Epidermal melanocyte (primary cell): ENCODE measurements around the gene GNAI3.

Experiments used
- DNase-seq: peaks from one replicate; pipeline ENCODE4 v3.0.0; 2011; ENCODE audit warnings: low spot score; ENCODE audit not compliant: insufficient read length

Gene GNAI3

DNA sequence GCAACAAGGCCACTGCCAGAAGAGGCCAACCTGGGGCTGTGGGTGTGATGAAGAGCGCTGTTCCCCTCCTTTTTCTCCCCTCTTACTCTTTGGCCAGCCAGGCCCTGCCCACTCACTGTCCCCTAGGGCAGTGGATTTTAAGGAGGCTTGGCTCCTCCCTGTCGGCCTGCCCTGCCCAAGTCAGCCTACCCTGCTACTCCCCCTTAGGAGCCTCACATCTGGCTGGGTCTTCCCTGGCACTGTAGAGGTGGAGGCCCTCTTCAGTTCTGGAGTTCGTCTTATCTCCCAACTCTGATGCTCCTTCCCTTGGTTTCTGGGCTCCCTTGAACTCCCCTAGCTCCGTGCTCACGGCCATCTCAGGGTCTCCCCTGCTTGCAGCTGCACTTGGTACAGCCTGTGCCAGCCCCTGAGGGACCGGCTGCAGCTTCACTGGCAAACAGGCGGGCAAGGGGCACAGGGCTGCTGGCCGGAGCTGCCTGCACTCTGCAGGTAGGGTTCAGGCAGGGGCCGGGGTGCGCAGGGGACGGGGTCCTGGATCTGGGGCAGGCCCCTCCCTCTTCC lies 75.3 kb downstream of the GNAI3 start:
- peak; percentile 70 for DNase-seq

DNA sequence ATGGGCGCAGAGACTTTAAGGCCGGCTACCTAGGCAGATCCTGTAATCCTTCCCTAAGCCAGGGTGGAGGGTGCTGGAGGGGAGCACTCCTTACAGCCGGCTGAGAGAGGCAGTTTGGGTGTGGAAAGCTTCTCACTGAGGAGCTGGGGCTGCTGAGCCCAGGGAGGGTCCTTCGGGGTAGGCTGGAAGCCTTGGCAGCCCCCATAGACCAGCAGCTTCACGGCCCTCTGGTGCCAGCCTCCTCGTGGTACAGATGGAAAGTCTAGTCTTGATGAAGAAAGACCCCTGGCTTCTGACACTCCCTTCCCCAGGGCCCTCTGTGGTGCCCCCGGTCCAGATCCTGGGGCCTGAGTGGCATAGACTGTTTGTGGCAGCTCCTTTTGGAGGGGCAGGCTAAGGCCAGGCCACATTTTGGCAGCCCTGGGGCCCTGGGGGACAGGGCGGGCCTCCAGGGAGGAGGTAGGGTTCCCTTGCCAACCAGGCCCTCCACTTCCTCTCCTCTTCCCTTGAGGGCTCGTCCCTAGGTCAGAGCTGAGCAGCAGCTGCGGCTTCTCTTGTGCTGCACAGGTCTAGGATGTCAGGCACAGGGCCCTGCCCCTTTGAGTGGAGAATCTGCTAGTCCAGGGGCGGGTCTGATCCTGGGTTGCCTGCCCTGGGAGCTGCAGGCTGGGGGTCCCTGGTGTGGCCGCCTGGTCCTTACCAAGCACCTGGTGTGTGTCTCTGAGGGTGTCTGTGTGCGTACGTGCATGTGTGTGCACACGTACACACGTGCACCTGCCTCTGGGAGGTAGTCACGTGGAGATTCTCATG lies 76.0 kb downstream of the GNAI3 start:
- DNase-seq, result no peak

DNA sequence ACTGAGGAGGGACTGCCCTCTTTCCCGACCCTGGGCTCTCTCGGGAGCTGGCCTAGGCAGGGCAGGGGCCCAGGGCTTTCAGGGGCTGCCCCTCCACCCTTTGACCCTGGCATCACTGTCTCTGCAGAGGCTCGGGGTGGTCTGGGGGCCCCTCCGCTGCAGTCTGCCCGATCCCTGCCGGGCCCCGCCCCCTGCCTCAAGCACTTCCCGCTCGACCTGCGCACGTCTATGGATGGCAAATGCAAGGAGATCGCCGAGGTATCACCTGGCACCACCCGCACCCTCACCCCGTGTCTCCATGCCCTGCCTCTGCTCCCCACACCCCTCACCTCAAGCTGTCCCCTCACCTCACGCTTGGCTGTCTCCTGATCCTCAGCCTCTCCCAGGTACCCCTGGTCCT lies 76.8 kb downstream of the GNAI3 start:
- DNase-seq, result no peak

DNA sequence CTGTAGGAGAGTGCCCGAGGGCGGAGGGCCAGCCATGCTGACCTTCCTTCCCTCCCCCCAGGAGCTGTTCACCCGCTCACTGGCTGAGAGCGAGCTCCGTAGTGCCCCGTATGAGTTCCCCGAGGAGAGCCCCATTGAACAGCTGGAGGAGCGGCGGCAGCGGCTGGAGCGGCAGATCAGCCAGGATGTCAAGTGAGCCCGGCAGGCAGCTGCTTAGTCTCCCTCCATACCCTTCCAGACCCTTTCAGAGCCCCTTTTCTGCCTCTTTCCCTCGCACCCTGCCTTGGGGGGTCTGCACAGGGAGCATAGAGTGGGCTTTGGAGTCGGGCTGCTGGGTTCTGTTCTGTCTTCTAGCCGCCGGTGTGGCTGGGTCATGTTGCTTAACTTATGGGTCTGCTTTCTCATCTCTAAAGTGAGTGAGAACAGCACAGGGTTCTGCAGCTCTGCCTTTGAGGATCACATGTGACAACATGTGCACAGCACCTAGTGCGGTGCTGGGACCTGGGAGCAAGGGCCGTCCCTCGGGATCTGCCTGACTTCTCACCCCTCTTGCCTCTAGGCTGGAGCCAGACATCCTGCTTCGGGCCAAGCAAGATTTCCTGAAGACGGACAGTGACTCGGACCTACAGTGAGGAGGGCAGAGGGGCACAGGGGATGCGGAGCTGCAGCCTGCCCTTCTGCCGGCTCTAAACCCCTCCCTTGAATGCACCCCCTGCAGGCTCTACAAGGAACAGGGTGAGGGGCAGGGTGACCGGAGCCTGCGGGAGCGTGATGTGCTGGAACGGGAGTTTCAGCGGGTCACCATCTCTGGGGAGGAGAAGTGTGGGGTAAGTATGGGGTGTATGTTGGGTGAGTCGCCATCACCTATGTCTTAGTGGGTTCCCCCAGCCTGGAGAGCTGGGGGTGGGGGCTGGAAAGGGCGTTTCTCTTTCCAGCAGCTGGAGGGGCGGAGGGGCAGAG lies 77.5 kb downstream of the GNAI3 start:
- DNase-seq, result no peak

DNA sequence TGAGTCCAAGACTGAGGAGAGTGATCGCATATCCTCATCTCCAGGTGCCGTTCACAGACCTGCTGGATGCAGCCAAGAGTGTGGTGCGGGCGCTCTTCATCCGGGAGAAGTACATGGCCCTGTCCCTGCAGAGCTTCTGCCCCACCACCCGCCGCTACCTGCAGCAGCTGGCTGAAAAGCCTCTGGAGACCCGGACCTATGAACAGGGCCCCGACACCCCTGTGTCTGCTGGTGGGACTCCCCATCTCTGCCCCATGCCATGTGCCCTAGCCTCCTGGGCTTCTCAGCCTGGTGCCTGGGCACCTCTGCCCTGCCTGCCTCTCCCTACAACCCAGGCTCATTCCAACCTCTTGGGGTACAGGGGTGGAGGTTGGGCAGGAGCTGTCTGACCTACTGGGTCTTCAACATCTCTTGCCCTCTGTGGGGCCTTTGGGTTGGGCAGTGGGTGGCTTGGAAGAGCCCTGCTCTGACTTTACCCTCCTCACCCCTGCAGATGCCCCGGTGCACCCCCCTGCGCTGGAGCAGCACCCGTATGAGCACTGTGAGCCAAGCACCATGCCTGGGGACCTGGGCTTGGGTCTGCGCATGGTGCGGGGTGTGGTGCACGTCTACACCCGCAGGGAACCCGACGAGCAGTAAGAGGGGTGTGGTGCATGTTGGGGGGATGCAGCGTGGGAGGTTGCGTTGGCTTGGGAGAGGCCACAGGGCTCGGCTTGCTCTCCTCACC lies 78.4 kb downstream of the GNAI3 start:
- no peak for DNase-seq

DNA sequence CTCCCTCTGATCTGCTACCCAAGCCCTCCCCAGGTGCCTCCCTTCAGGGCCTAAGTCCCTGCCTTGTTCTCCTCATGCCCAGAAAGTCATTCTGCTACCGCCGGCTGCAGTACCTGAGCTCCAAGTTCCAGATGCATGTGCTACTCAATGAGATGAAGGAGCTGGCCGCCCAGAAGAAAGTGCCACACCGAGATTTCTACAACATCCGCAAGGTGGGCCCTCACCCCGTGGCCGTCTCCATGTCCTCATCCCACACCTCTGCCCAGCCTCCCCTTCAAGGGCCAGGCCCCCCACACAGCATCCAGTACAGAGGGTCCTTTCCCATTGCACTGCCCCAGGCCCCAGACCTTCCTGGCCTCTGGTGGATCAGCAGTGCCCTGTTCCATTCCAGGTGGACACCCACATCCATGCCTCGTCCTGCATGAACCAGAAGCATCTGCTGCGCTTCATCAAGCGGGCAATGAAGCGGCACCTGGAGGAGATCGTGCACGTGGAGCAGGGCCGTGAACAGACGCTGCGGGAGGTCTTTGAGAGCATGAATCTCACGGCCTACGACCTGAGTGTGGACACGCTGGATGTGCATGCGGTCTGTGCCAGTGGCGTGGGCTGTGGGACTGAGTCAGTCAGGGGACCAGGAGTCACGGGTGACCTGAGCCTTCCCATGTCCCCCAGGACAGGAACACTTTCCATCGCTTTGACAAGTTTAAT lies 79.4 kb downstream of the GNAI3 start:
- no peak for DNase-seq

DNA sequence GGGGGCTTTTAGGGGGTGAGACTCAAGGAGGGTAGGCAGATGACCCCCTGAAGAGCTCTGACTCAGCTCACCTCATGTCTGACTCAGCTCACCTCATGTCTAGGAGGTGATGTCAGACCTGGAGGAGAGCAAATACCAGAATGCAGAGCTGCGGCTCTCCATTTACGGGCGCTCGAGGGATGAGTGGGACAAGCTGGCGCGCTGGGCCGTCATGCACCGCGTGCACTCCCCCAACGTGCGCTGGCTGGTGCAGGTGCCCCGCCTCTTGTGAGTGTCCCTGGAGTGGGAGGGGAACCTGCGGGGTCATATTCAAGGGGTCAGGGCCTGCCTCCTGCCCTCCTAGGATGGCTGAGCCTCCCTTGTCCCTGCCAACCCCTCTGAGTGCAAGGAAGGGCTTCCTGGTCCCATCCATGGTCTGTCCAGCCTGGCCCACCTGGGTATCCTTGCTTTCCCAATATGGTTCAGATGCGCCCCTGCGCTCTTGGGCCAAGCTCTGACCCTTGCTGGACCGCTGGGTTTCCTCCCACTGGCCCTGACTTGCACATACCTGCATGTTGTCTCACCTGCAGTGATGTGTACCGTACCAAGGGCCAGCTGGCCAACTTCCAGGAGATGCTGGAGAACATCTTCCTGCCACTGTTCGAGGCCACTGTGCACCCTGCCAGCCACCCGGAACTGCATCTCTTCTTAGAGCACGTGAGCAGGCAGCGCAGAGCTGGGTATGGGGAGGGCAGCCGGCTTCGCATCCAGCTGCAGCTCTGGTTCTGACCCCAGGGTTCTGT lies 80.3 kb downstream of the GNAI3 start:
- no peak for DNase-seq

DNA sequence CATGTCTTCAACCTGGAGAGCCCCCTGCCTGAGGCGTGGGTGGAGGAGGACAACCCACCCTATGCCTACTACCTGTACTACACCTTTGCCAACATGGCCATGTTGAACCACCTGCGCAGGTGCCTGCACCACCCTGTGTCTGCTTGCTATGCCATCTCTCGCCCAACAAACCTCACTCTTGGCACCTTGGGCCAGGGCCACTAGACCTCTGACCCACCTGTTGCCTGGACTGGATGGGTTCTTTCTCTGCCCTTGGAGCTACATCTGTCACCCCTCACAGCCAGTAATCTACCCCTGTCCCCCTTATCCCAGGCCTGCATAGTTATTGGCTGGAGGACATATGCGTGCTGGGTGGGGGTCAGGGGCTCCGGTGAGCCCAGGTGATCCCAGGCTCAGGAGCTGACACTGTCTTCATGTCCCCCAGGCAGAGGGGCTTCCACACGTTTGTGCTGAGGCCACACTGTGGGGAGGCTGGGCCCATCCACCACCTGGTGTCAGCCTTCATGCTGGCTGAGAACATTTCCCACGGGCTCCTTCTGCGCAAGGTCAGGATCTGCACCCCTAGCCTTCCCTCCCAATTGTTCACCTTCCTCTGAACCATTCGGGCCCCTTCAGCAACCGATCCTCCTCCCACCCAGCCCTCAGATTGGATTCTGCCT lies 81.1 kb downstream of the GNAI3 start:
- no peak for DNase-seq

DNA sequence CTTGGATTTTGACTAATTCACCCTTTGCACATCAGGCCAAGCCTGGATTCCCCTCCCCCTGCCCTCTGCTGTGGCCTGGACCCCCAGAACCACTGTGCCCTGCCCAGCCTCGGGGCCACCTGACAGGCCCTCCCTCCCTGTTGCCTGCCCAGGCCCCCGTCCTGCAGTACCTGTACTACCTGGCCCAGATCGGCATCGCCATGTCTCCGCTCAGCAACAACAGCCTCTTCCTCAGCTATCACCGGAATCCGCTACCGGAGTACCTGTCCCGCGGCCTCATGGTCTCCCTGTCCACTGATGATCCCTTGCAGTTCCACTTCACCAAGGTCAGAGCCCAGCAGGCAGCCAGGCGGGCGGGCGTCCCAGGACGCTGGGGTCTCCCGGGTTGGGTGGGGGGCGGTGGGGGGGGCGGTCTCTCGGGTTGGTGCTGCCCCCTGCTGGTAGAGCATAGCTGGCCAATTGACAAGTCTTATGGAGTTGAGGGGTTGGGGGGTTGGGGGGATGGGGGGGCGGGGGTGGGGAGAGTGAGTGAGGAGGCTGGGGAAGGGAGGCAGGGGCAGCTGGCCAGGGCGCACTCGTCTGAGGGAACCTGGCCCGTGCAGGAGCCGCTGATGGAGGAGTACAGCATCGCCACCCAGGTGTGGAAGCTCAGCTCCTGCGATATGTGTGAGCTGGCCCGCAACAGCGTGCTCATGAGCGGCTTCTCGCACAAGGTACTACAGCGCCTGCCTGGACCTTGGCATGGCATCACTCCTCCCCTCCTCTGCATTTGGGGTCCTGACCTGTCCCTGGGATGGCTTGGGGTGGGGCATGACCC lies 81.9 kb downstream of the GNAI3 start:
- DNase-seq, result no peak

DNA sequence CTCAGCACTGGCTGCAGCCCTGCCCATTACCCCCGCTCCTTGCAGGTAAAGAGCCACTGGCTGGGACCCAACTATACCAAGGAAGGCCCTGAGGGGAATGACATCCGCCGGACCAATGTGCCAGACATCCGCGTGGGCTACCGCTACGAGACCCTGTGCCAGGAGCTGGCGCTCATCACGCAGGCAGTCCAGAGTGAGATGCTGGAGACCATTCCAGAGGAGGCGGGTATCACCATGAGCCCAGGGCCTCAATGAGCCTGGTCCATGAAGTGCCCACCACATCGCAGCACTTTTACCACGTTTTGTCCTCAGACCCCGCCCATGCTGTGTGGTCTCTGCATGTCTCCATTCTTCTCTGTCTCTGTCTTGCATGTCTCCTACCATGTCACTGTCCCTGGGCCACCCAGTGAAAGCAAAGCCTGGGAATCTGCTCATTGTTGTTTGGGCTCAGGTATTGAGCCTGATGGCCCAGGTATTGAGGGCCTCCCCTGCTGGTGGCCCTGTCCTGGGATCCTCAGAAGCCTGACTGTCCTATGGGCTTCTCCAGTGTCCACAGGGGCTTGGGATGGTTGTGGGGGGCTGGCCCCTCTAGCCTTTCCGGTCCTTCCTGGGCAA lies 82.6 kb downstream of the GNAI3 start:
- no peak for DNase-seq

DNA sequence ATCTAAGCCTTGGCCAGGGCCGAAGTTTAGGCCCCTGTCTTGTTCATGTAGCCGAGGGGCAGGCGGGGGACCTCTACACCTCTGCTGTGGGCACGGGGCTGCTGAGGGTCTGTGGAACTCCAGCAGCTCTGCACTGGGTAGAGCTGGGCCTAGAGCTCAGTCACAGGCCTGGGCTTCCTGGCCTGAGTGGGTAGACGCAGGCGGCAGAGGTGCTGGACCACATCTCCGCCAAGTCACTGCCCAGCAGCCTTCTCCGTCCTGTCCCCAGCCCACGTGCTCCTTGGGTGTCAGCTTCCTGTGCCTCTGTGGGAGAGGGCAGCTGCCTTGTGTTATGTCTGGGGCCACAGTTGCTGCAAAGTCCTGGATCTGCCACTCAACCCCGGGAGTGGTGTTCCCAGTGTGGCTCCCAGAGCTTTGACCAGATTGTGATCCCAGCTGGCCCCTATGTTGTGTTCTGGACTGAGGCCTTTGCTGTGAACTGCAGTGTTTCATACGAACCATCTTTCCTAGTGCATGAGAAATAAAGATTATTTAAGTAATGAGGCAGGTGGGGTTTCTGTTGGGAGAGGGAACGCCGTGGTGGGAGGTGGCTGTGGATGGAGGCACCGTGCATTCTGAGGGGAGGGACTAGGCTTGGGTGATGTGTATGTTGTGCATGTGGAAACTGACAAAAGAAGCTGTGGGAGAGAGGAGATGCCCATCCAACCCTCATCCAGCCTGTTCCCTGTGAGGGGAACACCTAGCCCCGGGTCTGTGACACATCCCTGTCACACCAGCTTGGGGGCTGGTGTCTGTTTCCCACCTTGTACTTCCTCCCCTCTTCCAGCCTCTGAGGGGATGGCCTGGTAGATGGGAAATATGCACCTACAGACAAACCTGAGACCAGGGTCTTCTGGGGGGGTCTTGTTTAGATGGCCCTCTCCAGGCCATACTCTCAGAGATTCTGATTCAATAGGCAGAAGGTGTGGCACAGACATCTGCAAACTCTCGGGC lies 83.4 kb downstream of the GNAI3 start:
- DNase-seq, result no peak

DNA sequence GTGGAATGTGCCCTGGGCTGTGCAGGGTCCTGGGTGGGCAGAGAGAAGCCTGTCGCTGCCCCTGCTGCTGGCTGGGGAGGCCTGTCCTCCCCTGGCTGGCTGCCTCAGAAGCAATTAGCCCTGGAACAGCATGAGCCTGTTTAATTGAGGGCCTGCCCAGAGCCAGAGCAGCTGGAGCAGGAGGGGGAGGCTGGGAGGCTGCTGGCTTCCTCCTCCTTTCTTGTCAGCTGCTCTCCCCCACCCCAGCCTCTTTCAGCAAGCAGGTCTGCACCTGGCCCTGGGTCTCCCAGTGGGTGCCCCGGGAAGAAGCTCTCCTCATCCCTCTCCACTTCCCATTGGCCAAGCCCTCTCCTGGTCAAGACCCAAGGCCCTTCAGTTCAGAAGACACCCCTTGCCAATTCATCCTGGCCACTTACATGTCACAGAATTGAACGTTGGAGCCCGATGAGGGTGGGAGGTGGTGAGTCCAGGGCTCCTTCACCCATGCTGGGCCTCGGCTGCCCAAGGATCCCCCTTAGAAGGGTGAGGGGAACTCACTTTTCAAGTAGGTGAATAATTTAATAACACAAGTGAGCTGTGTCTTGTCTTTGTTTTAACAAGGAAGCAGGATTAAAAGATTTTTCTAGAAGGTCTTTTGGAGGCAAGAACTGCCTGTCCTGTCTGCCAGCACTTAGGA lies 84.4 kb downstream of the GNAI3 start:
- DNase-seq, result no peak

DNA sequence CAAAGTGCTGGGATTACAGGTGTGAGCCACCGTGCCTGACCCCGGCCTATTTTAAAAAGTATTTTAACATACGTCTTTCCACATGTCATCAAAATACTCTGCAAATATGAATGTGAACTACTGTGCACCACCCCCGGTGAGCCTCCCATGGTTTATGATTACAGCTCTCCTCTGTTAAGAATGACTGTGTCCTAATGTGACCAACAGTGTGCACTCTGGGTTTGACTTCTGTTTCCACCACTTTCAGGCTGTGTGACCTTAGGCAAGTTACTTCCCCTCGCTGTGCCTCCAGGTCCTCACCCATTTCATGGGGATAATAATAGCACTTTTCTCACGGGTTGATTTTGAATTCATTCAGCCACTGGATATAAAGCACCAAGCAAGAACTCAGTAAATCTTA lies 85.9 kb downstream of the GNAI3 start:
- no peak for DNase-seq

DNA sequence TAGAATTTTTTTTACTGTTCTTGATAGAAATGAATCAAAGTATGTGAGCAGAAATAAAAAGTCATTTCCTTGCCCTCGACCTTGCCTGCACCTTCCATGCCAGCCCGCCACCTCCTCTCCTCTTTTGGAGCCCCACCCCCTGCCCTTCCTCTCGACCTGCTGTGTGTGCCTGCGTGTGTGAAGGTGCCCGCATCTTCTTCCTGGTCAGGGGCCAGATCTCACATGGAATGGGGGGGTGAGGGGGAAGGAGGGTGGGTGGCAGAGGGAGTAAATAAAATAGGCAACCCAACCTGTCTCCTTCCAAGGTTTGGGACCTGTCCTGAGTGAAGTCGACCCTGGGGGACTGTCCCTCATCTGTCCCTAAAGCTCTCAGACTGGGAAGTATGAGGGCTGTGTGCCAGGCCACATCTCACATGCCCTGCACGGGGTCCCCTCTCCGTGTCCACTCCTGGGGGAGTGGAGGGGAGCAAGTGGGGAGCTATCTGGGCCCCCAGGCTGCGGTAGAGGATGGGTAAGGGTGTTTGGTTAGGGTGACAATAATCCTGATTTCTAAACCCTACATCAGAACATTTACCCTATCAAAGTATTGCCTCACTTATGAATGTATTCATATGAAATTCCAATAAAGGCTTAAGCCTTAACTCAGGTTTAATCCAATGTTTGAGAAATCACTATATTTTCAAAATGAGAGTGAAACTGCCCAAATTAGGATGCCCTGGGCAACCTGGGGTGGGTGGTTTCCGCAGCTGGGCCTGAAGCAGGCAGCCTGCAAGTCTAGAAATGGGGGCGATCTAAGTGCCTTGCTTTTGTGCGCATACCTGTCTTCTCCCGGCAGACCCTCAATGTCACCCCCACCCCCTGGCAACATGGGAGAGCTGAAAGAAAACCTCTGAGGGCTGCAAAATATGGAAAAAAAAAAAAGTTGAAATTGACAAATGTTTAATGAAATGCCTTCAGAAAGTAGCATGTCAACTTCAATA lies 86.6 kb downstream of the GNAI3 start:
- DNase-seq, result no peak

DNA sequence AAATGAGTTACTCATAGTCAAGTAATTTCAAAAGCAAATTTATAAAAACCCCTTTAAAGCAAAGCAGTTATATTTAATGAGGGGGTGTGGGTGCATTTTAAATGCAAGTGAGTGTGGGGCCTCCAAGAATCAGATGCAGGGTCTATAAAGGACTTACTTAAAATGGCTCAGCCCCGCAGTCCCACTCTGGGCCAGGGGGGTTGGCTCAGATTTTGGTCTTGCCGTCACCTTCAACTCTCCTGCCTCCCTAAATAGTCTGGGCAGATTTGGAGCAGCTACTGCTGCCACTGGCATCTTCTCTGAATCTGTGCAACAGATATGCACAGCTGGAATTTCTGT lies 87.4 kb downstream of the GNAI3 start:
- DNase-seq, result no peak
